ENCODE results near the gene TXNDC2. TPM values are rescaled to one million over a fixed set of nuclear protein-coding genes. Genes with fewer than 3 reads are reported as not detected.

Gene TXNDC2
- total and polyA plus RNA-seq, 9 of the 15 experiments (the other 6 are each of a cell fraction or from before 2014, with no cell fraction given), result 1.2 to 4.9 (median 2.3) TPM

GRCh38 chr18:9852266-9853081, 33.3 kb upstream of the TXNDC2 start (continued):
- TF ChIP-seq, protein P1, sequence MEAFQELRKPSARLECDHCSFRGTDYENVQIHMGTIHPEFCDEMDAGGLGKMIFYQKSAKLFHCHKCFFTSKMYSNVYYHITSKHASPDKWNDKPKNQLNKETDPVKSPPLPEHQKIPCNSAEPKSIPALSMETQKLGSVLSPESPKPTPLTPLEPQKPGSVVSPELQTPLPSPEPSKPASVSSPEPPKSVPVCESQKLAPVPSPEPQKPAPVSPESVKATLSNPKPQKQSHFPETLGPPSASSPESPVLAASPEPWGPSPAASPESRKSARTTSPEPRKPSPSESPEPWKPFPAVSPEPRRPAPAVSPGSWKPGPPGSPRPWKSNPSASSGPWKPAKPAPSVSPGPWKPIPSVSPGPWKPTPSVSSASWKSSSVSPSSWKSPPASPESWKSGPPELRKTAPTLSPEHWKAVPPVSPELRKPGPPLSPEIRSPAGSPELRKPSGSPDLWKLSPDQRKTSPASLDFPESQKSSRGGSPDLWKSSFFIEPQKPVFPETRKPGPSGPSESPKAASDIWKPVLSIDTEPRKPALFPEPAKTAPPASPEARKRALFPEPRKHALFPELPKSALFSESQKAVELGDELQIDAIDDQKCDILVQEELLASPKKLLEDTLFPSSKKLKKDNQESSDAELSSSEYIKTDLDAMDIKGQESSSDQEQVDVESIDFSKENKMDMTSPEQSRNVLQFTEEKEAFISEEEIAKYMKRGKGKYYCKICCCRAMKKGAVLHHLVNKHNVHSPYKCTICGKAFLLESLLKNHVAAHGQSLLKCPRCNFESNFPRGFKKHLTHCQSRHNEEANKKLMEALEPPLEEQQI (IDR thresholded peaks at IDR 0.05), result 0 out of 2 replicates have a peak, but pooled peaks have one; percentile 45
- TF ChIP-seq, protein P2, sequence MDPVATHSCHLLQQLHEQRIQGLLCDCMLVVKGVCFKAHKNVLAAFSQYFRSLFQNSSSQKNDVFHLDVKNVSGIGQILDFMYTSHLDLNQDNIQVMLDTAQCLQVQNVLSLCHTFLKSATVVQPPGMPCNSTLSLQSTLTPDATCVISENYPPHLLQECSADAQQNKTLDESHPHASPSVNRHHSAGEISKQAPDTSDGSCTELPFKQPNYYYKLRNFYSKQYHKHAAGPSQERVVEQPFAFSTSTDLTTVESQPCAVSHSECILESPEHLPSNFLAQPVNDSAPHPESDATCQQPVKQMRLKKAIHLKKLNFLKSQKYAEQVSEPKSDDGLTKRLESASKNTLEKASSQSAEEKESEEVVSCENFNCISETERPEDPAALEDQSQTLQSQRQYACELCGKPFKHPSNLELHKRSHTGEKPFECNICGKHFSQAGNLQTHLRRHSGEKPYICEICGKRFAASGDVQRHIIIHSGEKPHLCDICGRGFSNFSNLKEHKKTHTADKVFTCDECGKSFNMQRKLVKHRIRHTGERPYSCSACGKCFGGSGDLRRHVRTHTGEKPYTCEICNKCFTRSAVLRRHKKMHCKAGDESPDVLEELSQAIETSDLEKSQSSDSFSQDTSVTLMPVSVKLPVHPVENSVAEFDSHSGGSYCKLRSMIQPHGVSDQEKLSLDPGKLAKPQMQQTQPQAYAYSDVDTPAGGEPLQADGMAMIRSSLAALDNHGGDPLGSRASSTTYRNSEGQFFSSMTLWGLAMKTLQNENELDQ (CRISPR knock-in tag; IDR thresholded peaks at IDR 0.05; ENCODE audit: borderline replicate concordance), result no peak
- 0 out of 2 replicates have a peak, but pooled peaks have one; percentile 10 for TF ChIP-seq MAFG (tag; conservative IDR thresholded peaks at IDR 0.05)
- peak; percentile 15; the same call in 1 of the 2 replicates for TF ChIP-seq ARID1B (IDR thresholded peaks at IDR 0.05)
- TF ChIP-seq RREB1 (CRISPR knock-in tag; IDR thresholded peaks at IDR 0.05), result no peak
- TF ChIP-seq ZBTB43 (CRISPR knock-in tag; IDR thresholded peaks at IDR 0.05), result 0 out of 2 replicates have a peak, but pooled peaks have one; percentile 26
- TF ChIP-seq VEZF1 (CRISPR knock-in tag; IDR thresholded peaks at IDR 0.05), result 0 out of 2 replicates have a peak, but pooled peaks have one; percentile 11
- no peak for TF ChIP-seq TCF15 (CRISPR knock-in tag; IDR thresholded peaks at IDR 0.05)

Measured in K562 (cell line).